ENCODE results near the gene VSIR. TPM values are rescaled to one million over a fixed set of nuclear protein-coding genes. Genes with fewer than 3 reads are reported as not detected.

The VSIR gene
- total RNA-seq, 1 donor from 2014 or later, result 65.6 TPM

Other genes with a start within 250 kb of the VSIR start
- gene C10orf105, start 53.7 kb downstream of the VSIR start, total RNA-seq, result 0.34 TPM
- gene PSAP, start 77.7 kb upstream of the VSIR start, total RNA-seq, result 737 TPM
- gene CHST3, start 190.9 kb upstream of the VSIR start, total RNA-seq, result 13.2 TPM

Data from ureter (tissue), 1 donor.